GM23338 (cell line): Measurements from ENCODE around the gene B4GALNT1. TPM values are rescaled to one million over a fixed set of nuclear protein-coding genes. Genes with fewer than 3 reads are reported as not detected.

ENCODE experiments used
- ATAC-seq: fragments of 200-7000 bp; cut with Tn5 transposase; 3 replicates; pipeline ENCODE4 v1.9.1; 2020
- DNase-seq: peaks from one replicate; pipeline ENCODE4 v3.0.0-alpha.2; 2015; ENCODE audit warnings: low spot score
- H2AFZ ChIP-seq: fragments of 200-600 bp; sonication (generic); 2 replicates; pipeline ENCODE4 v1.8.0; 2016; ENCODE audit warnings: antibody characterized with exemption, mild to moderate bottlenecking, moderate library complexity
- H3F3A ChIP-seq: fragments of 200-600 bp; sonication (generic); replicated peaks from 2 replicates; pipeline ENCODE4 v1.8.0; 2017; ENCODE audit warnings: antibody characterized with exemption, mixed run types, low read depth
- H3K27ac ChIP-seq: fragments of 200-600 bp; sonication (generic); 2 replicates; pipeline ENCODE4 v1.6.1; 2016; ENCODE audit warnings: low read depth
- H3K27me3 ChIP-seq: fragments of 200-600 bp; sonication (generic); 2 replicates; pipeline ENCODE4 v1.8.0; 2016; ENCODE audit warnings: mild to moderate bottlenecking, mixed run types, moderate library complexity; ENCODE audit not compliant: insufficient read depth
- H3K36me3 ChIP-seq: fragments of 200-600 bp; sonication (generic); 2 replicates; pipeline ENCODE4 v1.8.0; 2016; ENCODE audit warnings: mild to moderate bottlenecking; ENCODE audit not compliant: insufficient read depth
- H3K4me1 ChIP-seq: fragments of 200-600 bp; sonication (generic); 2 replicates; pipeline ENCODE4 v1.8.0; 2016; ENCODE audit warnings: mild to moderate bottlenecking, moderate library complexity; ENCODE audit not compliant: insufficient read depth
- H3K4me2 ChIP-seq: fragments of 200-600 bp; sonication (generic); 2 replicates; pipeline ENCODE4 v1.7.1; 2017; ENCODE audit warnings: mixed run types
- H3K4me3 ChIP-seq: fragments of 200-600 bp; sonication (generic); 2 replicates; pipeline ENCODE4 v1.6.1; 2016; ENCODE audit warnings: mixed run types
- H3K79me2 ChIP-seq: fragments of 200-600 bp; sonication (generic); replicated peaks from 2 replicates; pipeline ENCODE4 v1.8.0; 2017; ENCODE audit warnings: mild to moderate bottlenecking; ENCODE audit not compliant: insufficient read depth
- H3K9me2 ChIP-seq: fragments of 200-600 bp; sonication (generic); 2 replicates; pipeline ENCODE4 v1.8.0; 2017; ENCODE audit not compliant: insufficient read depth
- H4K20me1 ChIP-seq: fragments of 200-600 bp; sonication (generic); replicated peaks from 2 replicates; pipeline ENCODE4 v1.8.0; 2017; ENCODE audit warnings: mild to moderate bottlenecking; ENCODE audit not compliant: insufficient read depth
- H3K27ac Mint-ChIP-seq: 2 replicates; pipeline ENCODE4 v1.8.0; 2020; ENCODE audit warnings: inconsistent platforms, mild to moderate bottlenecking, moderate library complexity, mixed read lengths
- H3K27me3 Mint-ChIP-seq: 3 replicates; pipeline ENCODE4 v1.8.0; 2022; ENCODE audit warnings: low read depth, mild to moderate bottlenecking, moderate library complexity, mixed read lengths, inconsistent platforms; ENCODE audit not compliant: insufficient read depth, poor library complexity
- H3K36me3 Mint-ChIP-seq: 3 replicates; pipeline ENCODE4 v1.8.0; 2021; ENCODE audit warnings: low read depth, mild to moderate bottlenecking, inconsistent platforms, moderate library complexity, mixed read lengths
- H3K4me1 Mint-ChIP-seq: 3 replicates; pipeline ENCODE4 v1.8.0; 2020; ENCODE audit warnings: mild to moderate bottlenecking, inconsistent platforms, mixed read lengths
- H3K4me3 Mint-ChIP-seq: 3 replicates; pipeline ENCODE4 v1.8.0; 2021; ENCODE audit warnings: moderate library complexity, mild to moderate bottlenecking, inconsistent platforms, mixed read lengths
- H3K9me3 Mint-ChIP-seq: 3 replicates; pipeline ENCODE4 v1.8.0; 2020; ENCODE audit warnings: moderate library complexity, mild to moderate bottlenecking, inconsistent platforms, mixed read lengths
- ETS1 ChIP-seq: IDR thresholded peaks from 2 replicates; pipeline ENCODE4 v1.6.1; 2016; ENCODE audit warnings: antibody characterized with exemption
- EZH2 ChIP-seq: fragments of 200-600 bp; sonication (generic); IDR thresholded peaks from one replicate; pipeline ENCODE4 v1.8.0; 2017; ENCODE audit warnings: antibody characterized with exemption, mild to moderate bottlenecking, low read depth; ENCODE audit not compliant: unreplicated experiment
- EZH2phosphoT487 ChIP-seq: fragments of 200-600 bp; sonication (generic); IDR thresholded peaks from one replicate; pipeline ENCODE4 v1.8.1; 2018; ENCODE audit warnings: antibody characterized with exemption; ENCODE audit not compliant: unreplicated experiment
- NANOG ChIP-seq: IDR thresholded peaks from 2 replicates; pipeline ENCODE4 v1.6.1; 2016; ENCODE audit warnings: antibody characterized with exemption, borderline replicate concordance
- POLR2AphosphoS5 ChIP-seq: IDR thresholded peaks from 2 replicates; pipeline ENCODE4 v1.6.1; 2016; ENCODE audit warnings: antibody characterized with exemption, low read depth
- STAT1 ChIP-seq: IDR thresholded peaks from one replicate; pipeline ENCODE4 v1.6.1; 2016; ENCODE audit warnings: antibody characterized with exemption; ENCODE audit not compliant: unreplicated experiment
- ZNF331 ChIP-seq: fragments of 250-450 bp; sonication (Bioruptor Pico); IDR thresholded peaks from 2 replicates; pipeline ENCODE4 v1.5.0; 2020; ENCODE audit warnings: low read depth, mild to moderate bottlenecking, moderate library complexity
- ZNF462 ChIP-seq: fragments of 250-450 bp; sonication (Bioruptor Pico); IDR thresholded peaks from 2 replicates; pipeline ENCODE4 v1.5.0; 2020; ENCODE audit warnings: mild to moderate bottlenecking, moderate library complexity
- polyA plus RNA-seq: library from polyadenylated mRNA; unstranded; fragments of >200 nt; fragmentation: Nextera tagmentation; extraction: Ambion mirVana; gene quantifications from 2 replicates; pipeline ENCODE4 v1.2.1, GENCODE V29; 2016
- total RNA-seq: library from RNA; depleted of rRNA; stranded (reverse); fragments of >200 nt; shearing (Covaris generic); gene quantifications from 2 replicates; pipeline ENCODE4 v1.2.3, GENCODE V29; 2014

Gene B4GALNT1
- total and polyA plus RNA-seq, 2 experiments from 2014 or later = 1.3 to 2.4 TPM

- H4K20me1 ChIP-seq = peaks cover 22% of the 10 kb centered on the region
- H3K9me3 Mint-ChIP-seq = no peaks in the 10 kb centered on the region
- no peak overlapping the region for H3K27ac Mint-ChIP-seq
- ATAC-seq = peak; percentile 17
- peaks cover 12% of the 10 kb centered on the region; the same call in 1 of the 2 replicates for H3F3A ChIP-seq
- peaks cover 25% of the 10 kb centered on the region for H3K4me1 Mint-ChIP-seq
- peak; percentile 47 for DNase-seq
- no peaks in the 10 kb centered on the region for H3K9me2 ChIP-seq
- peak overlapping the region; percentile 74 for H3K4me3 ChIP-seq
- no peaks in the 10 kb centered on the region for H3K79me2 ChIP-seq
- peak overlapping the region; percentile 96 for H2AFZ ChIP-seq
- H3K4me3 Mint-ChIP-seq = peak overlapping the region; percentile 73
- peaks cover 69% of the 10 kb centered on the region for H3K27me3 Mint-ChIP-seq
- H3K4me2 ChIP-seq = peak overlapping the region; percentile 96
- H3K36me3 Mint-ChIP-seq = no peaks in the 10 kb centered on the region
- no peaks in the 10 kb centered on the region for H3K36me3 ChIP-seq
- TF ChIP-seq NANOG (no peak), POLR2AphosphoS5 (no peak), ETS1 (no peak), ZNF462 (CRISPR knock-in tag) (no peak), ZNF331 (CRISPR knock-in tag) (no peak), EZH2phosphoT487 (peak; percentile 62), EZH2 (peak; percentile 92), STAT1 (no peak)
- H3K27me3 ChIP-seq = peaks cover 97% of the 10 kb centered on the region
- peaks cover 24% of the 10 kb centered on the region for H3K4me1 ChIP-seq
- no peak overlapping the region for H3K27ac ChIP-seq
Observed at GRCh38 chr12:57631566-57632072, 1.4 kb downstream of the B4GALNT1 start.
